H9 (cell line): ENCODE results near the gene TRIM37. TPM values are rescaled to one million over a fixed set of nuclear protein-coding genes. Genes with fewer than 3 reads are reported as not detected.

Source experiments
- DNase-seq: peaks from one replicate; pipeline ENCODE4 v3.0.0-alpha.2; 2017
- H2AFZ ChIP-seq: one replicate; pipeline ENCODE4 v1.6.1; 2013; ENCODE audit warnings: mild to moderate bottlenecking, low read length, control low read depth, moderate library complexity
- H2AK5ac ChIP-seq: 2 replicates; pipeline ENCODE4 v1.6.1; 2013; ENCODE audit warnings: low read length, control low read depth, mixed read lengths; ENCODE audit not compliant: insufficient read length
- H2BK120ac ChIP-seq: one replicate; pipeline ENCODE4 v1.6.1; 2013; ENCODE audit warnings: low read depth, mild to moderate bottlenecking, low read length, control low read depth, inconsistent platforms; ENCODE audit not compliant: poor library complexity, severe bottlenecking
- H2BK12ac ChIP-seq: 2 replicates; pipeline ENCODE4 v1.6.1; 2013; ENCODE audit warnings: low read length, control low read depth, mixed read lengths, low read depth; ENCODE audit not compliant: insufficient read length
- H2BK15ac ChIP-seq: 2 replicates; pipeline ENCODE4 v1.6.1; 2013; ENCODE audit warnings: low read depth, low read length, control low read depth
- H2BK20ac ChIP-seq: one replicate; pipeline ENCODE4 v1.6.1; 2013; ENCODE audit warnings: low read depth, mild to moderate bottlenecking, low read length, control low read depth, inconsistent platforms; ENCODE audit not compliant: poor library complexity, severe bottlenecking
- H2BK5ac ChIP-seq: 2 replicates; pipeline ENCODE4 v1.6.1; 2013; ENCODE audit warnings: low read length, control low read depth, mixed read lengths; ENCODE audit not compliant: insufficient read length
- H3K14ac ChIP-seq: 2 replicates; pipeline ENCODE4 v1.6.1; 2013; ENCODE audit warnings: low read length, control low read depth; ENCODE audit not compliant: insufficient read depth
- H3K18ac ChIP-seq: 2 replicates; pipeline ENCODE4 v1.6.1; 2013; ENCODE audit warnings: low read depth, mild to moderate bottlenecking, mixed read lengths, low read length, control low read depth; ENCODE audit not compliant: insufficient read length
- H3K23ac ChIP-seq: 2 replicates; pipeline ENCODE4 v1.6.1; 2013; ENCODE audit warnings: low read length, control low read depth, mixed read lengths, low read depth; ENCODE audit not compliant: insufficient read length
- H3K23me2 ChIP-seq: 2 replicates; pipeline ENCODE4 v1.6.1; 2013; ENCODE audit warnings: low read depth, mild to moderate bottlenecking, mixed read lengths, low read length, control low read depth; ENCODE audit not compliant: insufficient read length, poor library complexity, severe bottlenecking
- H3K27ac ChIP-seq: 2 replicates; pipeline ENCODE4 v1.5.1; 2013; ENCODE audit warnings: low read length, control low read depth, mixed read lengths, low read depth; ENCODE audit not compliant: insufficient read length
- H3K27me3 ChIP-seq: 2 replicates; pipeline ENCODE4 v1.6.1; 2013; ENCODE audit warnings: low read length, control low read depth, inconsistent platforms; ENCODE audit not compliant: insufficient read depth
- H3K4ac ChIP-seq: 2 replicates; pipeline ENCODE4 v1.6.1; 2013; ENCODE audit warnings: low read depth, mild to moderate bottlenecking, control low read depth, inconsistent platforms, low read length, moderate library complexity
- H3K4me1 ChIP-seq: 2 replicates; pipeline ENCODE4 v1.6.1; 2013; ENCODE audit warnings: low read length, control low read depth, inconsistent platforms; ENCODE audit not compliant: insufficient read depth
- H3K4me2 ChIP-seq: 2 replicates; pipeline ENCODE4 v1.6.1; 2013; ENCODE audit warnings: low read length, control low read depth, mixed read lengths; ENCODE audit not compliant: insufficient read length, insufficient read depth
- H3K56ac ChIP-seq: 2 replicates; pipeline ENCODE4 v1.6.1; 2013; ENCODE audit warnings: low read depth, mild to moderate bottlenecking, mixed read lengths, low read length, control low read depth; ENCODE audit not compliant: insufficient read length
- H3K79me1 ChIP-seq: 2 replicates; pipeline ENCODE4 v1.6.1; 2013; ENCODE audit warnings: low read depth, mild to moderate bottlenecking, moderate library complexity, low read length, control low read depth, inconsistent platforms; ENCODE audit not compliant: insufficient read depth, poor library complexity, severe bottlenecking
- H3K79me2 ChIP-seq: 2 replicates; pipeline ENCODE4 v1.6.1; 2013; ENCODE audit warnings: low read length, control low read depth, inconsistent platforms; ENCODE audit not compliant: insufficient read depth
- H3K9ac ChIP-seq: 2 replicates; pipeline ENCODE4 v1.6.1; 2013; ENCODE audit warnings: low read length, control low read depth, mixed read lengths; ENCODE audit not compliant: insufficient read length; ENCODE audit errors: extremely low read depth
- H3K9me3 ChIP-seq: one replicate; pipeline ENCODE4 v1.6.1; 2013; ENCODE audit warnings: low read depth, low read length, inconsistent platforms; ENCODE audit not compliant: control insufficient read depth
- H3T11ph ChIP-seq: one replicate; pipeline ENCODE4 v1.6.1; 2013; ENCODE audit warnings: mild to moderate bottlenecking, low read length, control low read depth, inconsistent platforms
- H4K20me1 ChIP-seq: one replicate; pipeline ENCODE4 v1.6.1; 2013; ENCODE audit not compliant: control insufficient read depth, insufficient read length, insufficient read depth
- H4K5ac ChIP-seq: 2 replicates; pipeline ENCODE4 v1.6.1; 2013; ENCODE audit warnings: low read depth, mild to moderate bottlenecking, mixed read lengths, low read length, control low read depth; ENCODE audit not compliant: insufficient read length
- H4K8ac ChIP-seq: replicated peaks from 2 replicates; pipeline ENCODE4 v1.6.1; 2013; ENCODE audit warnings: low read length, control low read depth, mixed read lengths, low read depth; ENCODE audit not compliant: insufficient read length
- H4K91ac ChIP-seq: 2 replicates; pipeline ENCODE4 v1.6.1; 2013; ENCODE audit warnings: low read depth, mild to moderate bottlenecking, moderate library complexity, mixed read lengths, low read length, control low read depth; ENCODE audit not compliant: insufficient read length
- H3K27ac Mint-ChIP-seq, 3 experiments: 2 replicates in 2 of 3; 3 replicates in 1 of 3; pipeline ENCODE4 v1.8.0; 2020 to 2021; ENCODE audit warnings: mixed read lengths in 3 of 3, mild to moderate bottlenecking in 1 of 3, moderate library complexity in 1 of 3
- H3K27me3 Mint-ChIP-seq: 2 replicates; pipeline ENCODE4 v1.8.0; 2021; ENCODE audit warnings: low read depth, mild to moderate bottlenecking, moderate library complexity, mixed read lengths
- H3K36me3 Mint-ChIP-seq, 3 experiments: 2 replicates in 2 of 3; 3 replicates in 1 of 3; pipeline ENCODE4 v1.8.0; 2020 to 2021; ENCODE audit warnings: low read depth in 3 of 3, mixed read lengths in 3 of 3; ENCODE audit not compliant: insufficient read depth in 1 of 3
- H3K4me1 Mint-ChIP-seq, 2 experiments: 2 replicates each; pipeline ENCODE4 v1.8.0; 2020; ENCODE audit warnings: mixed read lengths in 2 of 2
- H3K4me3 Mint-ChIP-seq, 2 experiments: 2 replicates in 1 of 2; 3 replicates in 1 of 2; pipeline ENCODE4 v1.8.0; 2020 to 2021; ENCODE audit warnings: mild to moderate bottlenecking in 2 of 2, mixed read lengths in 2 of 2, moderate library complexity in 1 of 2
- H3K9me3 Mint-ChIP-seq, 2 experiments: 2 replicates in 1 of 2; 3 replicates in 1 of 2; pipeline ENCODE4 v1.8.0; 2020; ENCODE audit warnings: mild to moderate bottlenecking in 2 of 2, mixed read lengths in 2 of 2, moderate library complexity in 1 of 2
- total RNA-seq: library from RNA; stranded (reverse); gene quantifications from 2 replicates; pipeline ENCODE4 v1.2.1, GENCODE V29; 2021
- TF ChIP-seq, protein P1 (sequence below): fragments of 200-600 bp; sonication (generic); conservative IDR thresholded peaks from 3 replicates; pipeline ENCODE4 v1.8.0; 2021; ENCODE audit warnings: antibody characterized with exemption, mild to moderate bottlenecking

Gene TRIM37
- total RNA-seq, 1 experiment from 2014 or later, result 52.1 TPM

DNA sequence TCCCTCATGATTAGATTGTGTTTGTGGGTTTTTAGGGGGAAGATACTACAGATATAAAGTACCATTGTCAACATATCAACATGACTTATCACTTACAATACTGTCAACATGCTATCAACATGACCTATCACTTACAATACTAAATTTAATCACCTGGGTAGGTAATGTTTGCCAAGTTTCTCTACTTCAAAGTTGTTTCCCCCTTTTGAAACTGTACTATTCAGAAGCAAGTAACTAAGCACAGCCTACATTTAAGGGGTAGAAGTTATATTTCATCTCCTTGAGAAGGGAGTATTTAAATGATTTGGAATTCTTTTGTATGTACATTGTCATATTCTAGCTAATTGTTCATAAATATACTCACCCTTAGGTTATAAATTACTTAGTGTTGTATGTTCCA, 68.7 kb downstream of the TRIM37 start:
- Histone ChIP-seq H2BK5ac (no peak overlapping the region), H3K4me2 (no peak overlapping the region), H2BK120ac (no peak overlapping the region), H3K79me1 (no peaks in the 10 kb centered on the region), H2BK15ac (no peak overlapping the region), H2BK20ac (no peak overlapping the region), H3K23me2 (no peaks in the 10 kb centered on the region), H4K20me1 (no peaks in the 10 kb centered on the region), H2AFZ (no peak overlapping the region), H3K23ac (no peak overlapping the region), H3K4me1 (no peaks in the 10 kb centered on the region), H3K18ac (no peak overlapping the region), H3K56ac (no peak overlapping the region), H2AK5ac (no peak overlapping the region), H3K9me3 (no peaks in the 10 kb centered on the region), H3T11ph (no peak overlapping the region), H3K14ac (no peak overlapping the region), H3K27me3 (no peaks in the 10 kb centered on the region), H3K9ac (no peak overlapping the region), H4K91ac (no peak overlapping the region), H2BK12ac (no peak overlapping the region), H3K27ac (no peak overlapping the region), H3K4ac (no peak overlapping the region), H3K79me2 (no peaks in the 10 kb centered on the region), H4K5ac (no peak overlapping the region), H4K8ac (no peak overlapping the region)
- H3K27me3 Mint-ChIP-seq, result no peaks in the 10 kb centered on the region
- H3K27ac Mint-ChIP-seq, result no peak overlapping the region
- TF ChIP-seq, protein P1, sequence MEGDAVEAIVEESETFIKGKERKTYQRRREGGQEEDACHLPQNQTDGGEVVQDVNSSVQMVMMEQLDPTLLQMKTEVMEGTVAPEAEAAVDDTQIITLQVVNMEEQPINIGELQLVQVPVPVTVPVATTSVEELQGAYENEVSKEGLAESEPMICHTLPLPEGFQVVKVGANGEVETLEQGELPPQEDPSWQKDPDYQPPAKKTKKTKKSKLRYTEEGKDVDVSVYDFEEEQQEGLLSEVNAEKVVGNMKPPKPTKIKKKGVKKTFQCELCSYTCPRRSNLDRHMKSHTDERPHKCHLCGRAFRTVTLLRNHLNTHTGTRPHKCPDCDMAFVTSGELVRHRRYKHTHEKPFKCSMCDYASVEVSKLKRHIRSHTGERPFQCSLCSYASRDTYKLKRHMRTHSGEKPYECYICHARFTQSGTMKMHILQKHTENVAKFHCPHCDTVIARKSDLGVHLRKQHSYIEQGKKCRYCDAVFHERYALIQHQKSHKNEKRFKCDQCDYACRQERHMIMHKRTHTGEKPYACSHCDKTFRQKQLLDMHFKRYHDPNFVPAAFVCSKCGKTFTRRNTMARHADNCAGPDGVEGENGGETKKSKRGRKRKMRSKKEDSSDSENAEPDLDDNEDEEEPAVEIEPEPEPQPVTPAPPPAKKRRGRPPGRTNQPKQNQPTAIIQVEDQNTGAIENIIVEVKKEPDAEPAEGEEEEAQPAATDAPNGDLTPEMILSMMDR, result no peak
- no peaks in the 10 kb centered on the region for H3K4me1 Mint-ChIP-seq
- no peak overlapping the region for H3K4me3 Mint-ChIP-seq
- H3K36me3 Mint-ChIP-seq, result peaks cover 17 to 45% (median 44%) of the 10 kb centered on the region in 3 experiments
- no peak for DNase-seq
- no peaks in the 10 kb centered on the region for H3K9me3 Mint-ChIP-seq
